Natural killer cell (primary cell): Measurements from ENCODE around the gene S100A13. TPM values are rescaled to one million over a fixed set of nuclear protein-coding genes. Genes with fewer than 3 reads are reported as not detected.

Experiments used
- ATAC-seq, 3 donors: fragments of 150-1000 bp in 2 of 3; fragments of 200-7000 bp in 1 of 3; cut with Tn5 transposase; 1 replicate in 1 of 3; 2 replicates in 2 of 3; pipeline ENCODE4 v1.10.0; 2021; ENCODE audit warnings: mild to moderate bottlenecking in 2 of 3, moderate library complexity in 2 of 3
- DNase-seq, 2 donors: peaks; one replicate each; pipeline versions ENCODE4 v3.0.0 to v3.0.0-alpha.2; 2013 to 2021; ENCODE audit warnings: mixed read lengths in 1 of 2
- H3K27ac ChIP-seq: one replicate; pipeline ENCODE4 v1.5.1; 2013; ENCODE audit warnings: mild to moderate bottlenecking, low read length
- H3K27me3 ChIP-seq: one replicate; pipeline ENCODE4 v1.6.1; 2013; ENCODE audit warnings: low read length; ENCODE audit not compliant: control insufficient read depth, insufficient read depth
- H3K36me3 ChIP-seq: one replicate; pipeline ENCODE4 v1.6.1; 2013; ENCODE audit warnings: low read length; ENCODE audit not compliant: control insufficient read depth, insufficient read depth
- H3K4me1 ChIP-seq: one replicate; pipeline ENCODE4 v1.6.1; 2013; ENCODE audit warnings: low read length; ENCODE audit not compliant: control insufficient read depth, insufficient read depth
- H3K4me3 ChIP-seq: one replicate; pipeline ENCODE4 v1.5.1; 2013; ENCODE audit warnings: low read length
- H3K9me3 ChIP-seq: one replicate; pipeline ENCODE4 v1.6.1; 2013; ENCODE audit warnings: low read length; ENCODE audit not compliant: control insufficient read depth, insufficient read depth
- H3K27ac Mint-ChIP-seq, 2 donors: one replicate each; pipeline ENCODE4 v1.8.0; 2022; ENCODE audit warnings: mild to moderate bottlenecking in 2 of 2, mixed read lengths in 2 of 2, moderate library complexity in 1 of 2
- H3K27me3 Mint-ChIP-seq, 2 donors: one replicate each; pipeline ENCODE4 v1.8.0; 2022; ENCODE audit warnings: low read depth in 2 of 2, mixed read lengths in 2 of 2
- H3K36me3 Mint-ChIP-seq: one replicate; pipeline ENCODE4 v1.8.0; 2022; ENCODE audit warnings: mixed read lengths
- H3K4me1 Mint-ChIP-seq, 2 donors: one replicate each; pipeline ENCODE4 v1.8.0; 2022; ENCODE audit warnings: mixed read lengths in 2 of 2
- H3K4me3 Mint-ChIP-seq: one replicate; pipeline ENCODE4 v1.8.0; 2022; ENCODE audit warnings: mild to moderate bottlenecking, moderate library complexity, mixed read lengths
- H3K9me3 Mint-ChIP-seq, 2 donors: one replicate each; pipeline ENCODE4 v1.8.0; 2022; ENCODE audit warnings: mixed read lengths in 2 of 2
- CTCF ChIP-seq: fragments of 200-600 bp; IDR thresholded peaks from one replicate; pipeline ENCODE4 v1.8.0; 2022; ENCODE audit warnings: antibody characterized with exemption
- WGBS: methylation state at CpG from one replicate; pipeline ENCODE4 v1.1.7; 2013; ENCODE audit warnings: missing lambda C conversion rate; ENCODE audit not compliant: insufficient coverage; 5-methylcytosine and 5-hydroxymethylcytosine counted together
- intact Hi-C: fragments of 100-400 bp; cut with micrococcal nuclease; formaldehyde crosslinking; loops from one replicate; pipeline ENCODE4 v1.14.2; 2022
- total RNA-seq, 4 donors: library from RNA; stranded (reverse); fragments of 120-200 nt in 1 of 4; gene quantifications; one replicate each; pipeline versions ENCODE4 v1.2.3 to v1.2.4, GENCODE V29; 2013 to 2022

S100A13 gene
- total RNA-seq, 3 donors from 2014 or later (not counting 1 experiment from before 2014, with no cell fraction given) = 4.0 to 5.8 (median 4.1) TPM

- 83% methylated on average over 8 of the region's 10 CpGs for WGBS
- H3K36me3 Mint-ChIP-seq = no peaks in the 10 kb centered on the region
- H3K4me1 Mint-ChIP-seq = peaks cover 13 to 15% of the 10 kb centered on the region in 2 donors
- no peak for TF ChIP-seq CTCF
- H3K4me3 ChIP-seq = peak within 1 kb of the TSS; percentile 1
- peak within 1 kb of the TSS in 1 of 2 donors; percentile 58 for H3K27ac Mint-ChIP-seq
- no peaks in the 10 kb centered on the region for H3K9me3 ChIP-seq
- intact Hi-C loops = no loop called here
- no peaks in the 10 kb centered on the region for H3K36me3 ChIP-seq
- no peaks in the 10 kb centered on the region for H3K9me3 Mint-ChIP-seq
- H3K27me3 ChIP-seq = no peaks in the 10 kb centered on the region
- peak within 1 kb of the TSS; percentile 12 for H3K27ac ChIP-seq
- peaks cover 20% of the 10 kb centered on the region for H3K4me1 ChIP-seq
- ATAC-seq (no peak), DNase-seq (no peak)
- peak within 1 kb of the TSS; percentile 74 for H3K4me3 Mint-ChIP-seq
- peaks cover 6 to 8% of the 10 kb centered on the region in 2 donors for H3K27me3 Mint-ChIP-seq
These were observed 666 bp upstream of the S100A13 start, which contains the start of gene S100A1 for GRCh38 chr1:153627715-153628626. S100A1 (plus strand) TSS chr1:153628434; CDS start chr1:153630522, 2,088 bp downstream.

GRCh38 chr1:153626477-153626903 is 815 bp downstream of the S100A13 start:
- no peak for DNase-seq
- H3K36me3 Mint-ChIP-seq = no peaks in the 10 kb centered on the region
- H3K4me3 Mint-ChIP-seq = no peak overlapping the region
- H3K27me3 Mint-ChIP-seq = peaks cover 6 to 8% of the 10 kb centered on the region in 2 donors
- no peaks in the 10 kb centered on the region for H3K36me3 ChIP-seq
- H3K27me3 ChIP-seq = no peaks in the 10 kb centered on the region
- no peak overlapping the region for H3K27ac ChIP-seq
- peaks cover 19% of the 10 kb centered on the region for H3K4me1 ChIP-seq
- no peaks in the 10 kb centered on the region for H3K9me3 Mint-ChIP-seq
- WGBS = 80% methylated on average over 3 of the region's 3 CpGs
- ATAC-seq = no peak
- no peak overlapping the region for H3K4me3 ChIP-seq
- peak overlapping the region in 1 of 2 donors; percentile 45 for H3K27ac Mint-ChIP-seq
- H3K4me1 Mint-ChIP-seq = peaks cover 8 to 10% of the 10 kb centered on the region in 2 donors
- no peaks in the 10 kb centered on the region for H3K9me3 ChIP-seq
- intact Hi-C loops = no loop called here
- no peak for TF ChIP-seq CTCF

- ATAC-seq = no peak
- TF ChIP-seq CTCF = no peak
- DNase-seq = no peak
- Mint-ChIP-seq H3K27me3 (peaks cover 6 to 8% of the 10 kb centered on the region in 2 donors), H3K36me3 (no peaks in the 10 kb centered on the region), H3K27ac (no peak overlapping the region), H3K4me3 (no peak overlapping the region), H3K4me1 (peaks cover 8 to 10% of the 10 kb centered on the region in 2 donors), H3K9me3 (no peaks in the 10 kb centered on the region)
- no peaks in the 10 kb centered on the region for H3K27me3 ChIP-seq
- 94% methylated on average over 10 of the region's 10 CpGs for WGBS
- no peaks in the 10 kb centered on the region for H3K9me3 ChIP-seq
- H3K36me3 ChIP-seq = no peaks in the 10 kb centered on the region
- H3K27ac ChIP-seq = no peak overlapping the region
- intact Hi-C loops = no loop called here
- H3K4me1 ChIP-seq = peaks cover 19% of the 10 kb centered on the region
- no peak overlapping the region for H3K4me3 ChIP-seq
These were observed 2.2 kb downstream of the S100A13 start for GRCh38 chr1:153624965-153625611.
